Stimulated activated naive CD8-positive, alpha-beta T cell treated with anti-CD3 and anti-CD28 coated beads, Interleukin-15, Interleukin-2, amounts not matched to agents 100 ng/mL and 50 ng/mL, for 24 hours (primary cell): Measurements from ENCODE around the gene NT5M.

Source experiments
- H3K27ac Mint-ChIP-seq: one replicate; pipeline ENCODE4 v1.8.0; 2021; ENCODE audit warnings: mild to moderate bottlenecking, mixed read lengths
- H3K27me3 Mint-ChIP-seq: one replicate; pipeline ENCODE4 v1.8.0; 2021; ENCODE audit warnings: mixed read lengths
- H3K36me3 Mint-ChIP-seq: one replicate; pipeline ENCODE4 v1.8.0; 2021; ENCODE audit warnings: low read depth, mixed read lengths
- H3K4me1 Mint-ChIP-seq: one replicate; pipeline ENCODE4 v1.8.0; 2021; ENCODE audit warnings: low read depth, mixed read lengths
- H3K4me3 Mint-ChIP-seq: one replicate; pipeline ENCODE4 v1.8.0; 2021; ENCODE audit warnings: mild to moderate bottlenecking, mixed read lengths
- H3K9me3 Mint-ChIP-seq: one replicate; pipeline ENCODE4 v1.8.0; 2021; ENCODE audit warnings: mixed read lengths

NT5M gene

DNA sequence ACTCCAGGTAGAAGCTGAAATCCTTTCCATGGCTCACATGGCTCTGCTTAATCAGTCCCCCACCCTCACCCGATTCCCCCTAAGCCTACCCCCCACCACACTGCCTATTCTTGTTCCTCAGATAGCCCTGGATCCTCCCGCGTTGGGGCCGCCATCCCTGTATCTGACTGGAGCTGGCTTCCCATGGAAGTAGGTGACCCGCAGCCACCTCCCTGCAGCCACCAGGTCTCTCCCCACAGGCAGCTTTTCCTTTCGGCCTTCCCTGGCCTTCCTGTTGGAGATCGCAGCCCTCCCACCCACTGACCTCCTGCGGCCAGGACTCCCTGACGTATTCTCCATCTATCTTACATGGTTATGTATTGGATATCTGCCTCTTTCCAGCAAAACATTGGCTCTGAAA lies 91.3 kb downstream of the NT5M start:
- H3K27ac Mint-ChIP-seq = no peak overlapping the region
- H3K4me3 Mint-ChIP-seq = no peak overlapping the region
- peaks cover 34% of the 10 kb centered on the region for H3K4me1 Mint-ChIP-seq
- H3K27me3 Mint-ChIP-seq = peaks cover 8% of the 10 kb centered on the region
- H3K9me3 Mint-ChIP-seq = no peaks in the 10 kb centered on the region
- H3K36me3 Mint-ChIP-seq = no peaks in the 10 kb centered on the region

DNA sequence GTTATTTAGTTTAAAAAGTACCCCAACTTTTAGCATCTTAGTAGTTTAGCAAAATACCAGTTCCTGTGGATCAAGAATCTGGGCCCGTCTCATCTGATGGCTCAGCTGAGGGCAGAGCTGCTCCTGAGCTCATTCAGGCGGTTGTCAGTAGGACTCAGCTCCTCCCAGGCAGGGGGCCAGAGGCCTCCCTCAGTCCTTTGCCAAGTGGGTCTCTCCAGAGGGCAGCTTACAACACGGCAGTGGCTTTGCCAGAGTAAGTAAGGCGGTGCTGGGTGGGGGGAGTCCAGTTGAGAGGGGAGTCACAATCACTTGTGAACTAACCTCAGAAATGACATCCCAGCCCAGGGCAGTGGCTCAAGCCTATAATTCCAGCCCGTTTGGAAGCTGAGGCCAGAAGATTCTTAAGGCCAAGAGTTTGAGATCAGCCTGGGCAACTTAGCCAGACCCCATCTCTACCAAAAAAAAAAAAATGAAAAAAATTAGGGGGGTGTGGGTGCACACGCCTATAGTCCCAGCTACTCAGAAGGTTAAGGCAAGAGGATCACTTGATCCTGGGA lies 92.2 kb downstream of the NT5M start:
- Mint-ChIP-seq H3K9me3 (no peaks in the 10 kb centered on the region), H3K27me3 (peaks cover 4% of the 10 kb centered on the region), H3K36me3 (no peaks in the 10 kb centered on the region), H3K4me3 (no peak overlapping the region), H3K27ac (no peak overlapping the region), H3K4me1 (peaks cover 29% of the 10 kb centered on the region)

DNA sequence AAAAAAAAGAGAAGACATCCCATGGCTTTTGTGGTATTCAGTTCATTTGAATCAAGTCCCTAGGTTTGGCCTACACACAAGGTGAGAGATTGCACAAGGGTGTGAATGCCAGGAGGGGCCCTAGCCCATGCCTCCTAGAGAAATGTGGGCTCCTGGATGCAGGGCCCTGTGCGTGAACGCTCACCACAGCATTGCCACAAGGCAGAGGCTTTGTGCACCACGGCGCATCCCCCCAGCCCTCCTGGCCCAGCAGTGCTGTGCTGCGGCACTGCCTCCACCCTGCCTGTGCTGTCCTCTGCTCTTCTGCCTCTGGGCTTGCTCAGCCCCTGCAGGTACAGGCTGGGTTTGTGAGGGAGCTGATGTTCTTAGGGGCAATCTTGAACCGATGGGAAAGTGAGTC lies 92.7 kb downstream of the NT5M start:
- H3K27me3 Mint-ChIP-seq = peaks cover 3% of the 10 kb centered on the region
- no peak overlapping the region for H3K27ac Mint-ChIP-seq
- no peaks in the 10 kb centered on the region for H3K9me3 Mint-ChIP-seq
- H3K4me3 Mint-ChIP-seq = no peak overlapping the region
- no peaks in the 10 kb centered on the region for H3K36me3 Mint-ChIP-seq
- H3K4me1 Mint-ChIP-seq = peaks cover 28% of the 10 kb centered on the region
